Esophagus muscularis mucosa (tissue), 4 donors: Measurements from ENCODE around the gene C7orf33. TPM values are rescaled to one million over a fixed set of nuclear protein-coding genes. Genes with fewer than 3 reads are reported as not detected.

Source experiments
- DNase-seq: peaks from one replicate; pipeline ENCODE4 v3.0.0-alpha.2; 2017; ENCODE audit errors: extremely low spot score
- H3K27ac ChIP-seq, 4 donors: fragments of 200-600 bp; sonication (generic); replicated peaks in 1 of 4; 1 replicate in 3 of 4; 2 replicates in 1 of 4; pipeline ENCODE4 v1.5.1; 2016 to 2019; ENCODE audit warnings: mild to moderate bottlenecking in 1 of 4
- H3K27me3 ChIP-seq, 4 donors: fragments of 200-600 bp; sonication (generic); one replicate each; pipeline versions ENCODE4 v1.5.1 to v1.6.0; 2016 to 2019
- H3K36me3 ChIP-seq, 4 donors: fragments of 200-600 bp; sonication (generic); one replicate each; pipeline ENCODE4 v1.5.1; 2016 to 2019
- H3K4me1 ChIP-seq, 4 donors: fragments of 200-600 bp; sonication (generic); one replicate each; pipeline ENCODE4 v1.5.1; 2016 to 2019
- H3K4me3 ChIP-seq, 4 donors: fragments of 200-600 bp; sonication (generic); 1 replicate in 2 of 4; 2 replicates in 2 of 4; pipeline ENCODE4 v1.5.1; 2016 to 2019; ENCODE audit warnings: mild to moderate bottlenecking in 4 of 4, moderate library complexity in 1 of 4
- H3K9me3 ChIP-seq, 4 donors: fragments of 200-600 bp; sonication (generic); 1 replicate in 3 of 4; 2 replicates in 1 of 4; pipeline ENCODE4 v1.5.1; 2016 to 2019
- EP300 ChIP-seq: sonication (generic); formaldehyde crosslinking; IDR thresholded peaks from one replicate; pipeline ENCODE4 v1.6.1; 2017; ENCODE audit warnings: antibody characterized with exemption
- POLR2A ChIP-seq: fragments of 450-650 bp; IDR thresholded peaks from one replicate; pipeline ENCODE4 v1.6.1; 2017; ENCODE audit warnings: antibody characterized with exemption, moderate library complexity, mild to moderate bottlenecking, low read depth
- POLR2AphosphoS5 ChIP-seq, 2 donors: sonication (generic); formaldehyde crosslinking; IDR thresholded peaks; one replicate each; pipeline ENCODE4 v1.6.1; 2017; ENCODE audit warnings: antibody characterized with exemption in 2 of 2
- WGBS: methylation state at CpG from one replicate; pipeline ENCODE4 v1.1.5; 2018; 5-methylcytosine and 5-hydroxymethylcytosine counted together
- intact Hi-C: fragments of 100-400 bp; cut with DNase I; formaldehyde crosslinking; loops from one replicate; pipeline ENCODE4 v1.15.1; 2023
- total RNA-seq, 4 donors: library from RNA; depleted of rRNA; stranded (reverse); fragments of >200 nt; gene quantifications; one replicate each; pipeline versions ENCODE4 v1.1.0 to v1.2.1, GENCODE V29; 2016
- TF ChIP-seq, protein P1 (sequence below), 3 experiments: fragments of 200-600 bp in 2 of 3; fragments of 450-650 bp in 1 of 3; sonication (generic) in 2 of 3; IDR thresholded peaks; one replicate each; pipeline ENCODE4 v1.5.1; 2017 to 2019; ENCODE audit warnings: antibody characterized with exemption in 3 of 3, mild to moderate bottlenecking in 2 of 3, moderate library complexity in 1 of 3

C7orf33 gene
- total RNA-seq, 4 donors from 2014 or later: not detected

DNA sequence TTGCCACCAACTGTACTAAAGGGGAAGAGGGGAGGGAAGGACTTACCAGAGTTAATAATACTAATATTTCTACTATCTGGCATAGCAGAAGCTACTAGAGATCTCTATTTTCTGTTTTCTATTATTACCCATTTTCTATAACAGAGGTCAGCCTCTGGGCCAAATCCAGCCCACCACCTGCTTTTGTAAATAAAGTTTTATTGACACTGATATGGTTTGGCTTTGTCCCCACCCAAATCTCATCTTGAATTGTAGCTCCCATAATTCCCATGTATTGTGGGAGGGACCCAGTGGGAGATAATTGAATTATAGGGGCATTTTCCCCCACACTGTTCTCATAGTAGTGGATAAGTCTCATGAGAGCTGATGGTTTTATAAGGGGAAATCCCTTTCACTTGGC, 62.2 kb downstream of the C7orf33 start:
- intact Hi-C loops: no loop called here
- H3K27ac ChIP-seq: no peak overlapping the region
- TF ChIP-seq EP300 (no peak), POLR2AphosphoS5 (IDR thresholded peaks at IDR 0.05) (no peak), POLR2A (no peak)
- TF ChIP-seq, protein P1, sequence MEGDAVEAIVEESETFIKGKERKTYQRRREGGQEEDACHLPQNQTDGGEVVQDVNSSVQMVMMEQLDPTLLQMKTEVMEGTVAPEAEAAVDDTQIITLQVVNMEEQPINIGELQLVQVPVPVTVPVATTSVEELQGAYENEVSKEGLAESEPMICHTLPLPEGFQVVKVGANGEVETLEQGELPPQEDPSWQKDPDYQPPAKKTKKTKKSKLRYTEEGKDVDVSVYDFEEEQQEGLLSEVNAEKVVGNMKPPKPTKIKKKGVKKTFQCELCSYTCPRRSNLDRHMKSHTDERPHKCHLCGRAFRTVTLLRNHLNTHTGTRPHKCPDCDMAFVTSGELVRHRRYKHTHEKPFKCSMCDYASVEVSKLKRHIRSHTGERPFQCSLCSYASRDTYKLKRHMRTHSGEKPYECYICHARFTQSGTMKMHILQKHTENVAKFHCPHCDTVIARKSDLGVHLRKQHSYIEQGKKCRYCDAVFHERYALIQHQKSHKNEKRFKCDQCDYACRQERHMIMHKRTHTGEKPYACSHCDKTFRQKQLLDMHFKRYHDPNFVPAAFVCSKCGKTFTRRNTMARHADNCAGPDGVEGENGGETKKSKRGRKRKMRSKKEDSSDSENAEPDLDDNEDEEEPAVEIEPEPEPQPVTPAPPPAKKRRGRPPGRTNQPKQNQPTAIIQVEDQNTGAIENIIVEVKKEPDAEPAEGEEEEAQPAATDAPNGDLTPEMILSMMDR (IDR thresholded peaks at IDR 0.05): no peak
- no peak overlapping the region for H3K4me3 ChIP-seq
- H3K27me3 ChIP-seq: no peaks in the 10 kb centered on the region
- DNase-seq: no peak
- H3K4me1 ChIP-seq: no peaks in the 10 kb centered on the region
- H3K9me3 ChIP-seq: no peaks in the 10 kb centered on the region
- no peaks in the 10 kb centered on the region for H3K36me3 ChIP-seq

DNA sequence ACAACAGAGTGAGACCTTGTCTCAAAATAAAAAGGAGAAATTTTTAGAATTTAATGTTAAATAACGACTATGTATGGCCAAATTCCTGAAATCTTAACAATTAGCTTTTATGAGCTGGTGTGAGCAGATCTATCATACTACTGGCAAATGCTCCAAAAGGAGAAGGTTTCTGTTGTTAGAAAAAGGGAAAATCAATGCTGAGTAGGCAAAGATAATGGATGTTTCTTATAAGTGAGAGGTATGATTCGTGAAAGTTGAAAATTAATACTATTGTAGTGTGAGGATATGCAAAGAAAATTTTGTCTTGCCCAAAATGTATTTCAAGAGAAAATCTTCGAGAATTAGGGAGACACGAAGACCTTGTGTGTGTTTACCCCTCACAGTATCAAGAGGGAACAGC, 67.4 kb downstream of the C7orf33 start:
- 90% methylated on average over 4 of the region's 4 CpGs for WGBS
- no peak for DNase-seq
- intact Hi-C loops: no loop called here
- H3K4me3 ChIP-seq: no peak overlapping the region
- no peaks in the 10 kb centered on the region for H3K36me3 ChIP-seq
- no peak overlapping the region for H3K27ac ChIP-seq
- TF ChIP-seq POLR2AphosphoS5 (IDR thresholded peaks at IDR 0.05): no peak
- no peaks in the 10 kb centered on the region for H3K9me3 ChIP-seq
- H3K27me3 ChIP-seq: no peaks in the 10 kb centered on the region
- H3K4me1 ChIP-seq: no peaks in the 10 kb centered on the region

DNA sequence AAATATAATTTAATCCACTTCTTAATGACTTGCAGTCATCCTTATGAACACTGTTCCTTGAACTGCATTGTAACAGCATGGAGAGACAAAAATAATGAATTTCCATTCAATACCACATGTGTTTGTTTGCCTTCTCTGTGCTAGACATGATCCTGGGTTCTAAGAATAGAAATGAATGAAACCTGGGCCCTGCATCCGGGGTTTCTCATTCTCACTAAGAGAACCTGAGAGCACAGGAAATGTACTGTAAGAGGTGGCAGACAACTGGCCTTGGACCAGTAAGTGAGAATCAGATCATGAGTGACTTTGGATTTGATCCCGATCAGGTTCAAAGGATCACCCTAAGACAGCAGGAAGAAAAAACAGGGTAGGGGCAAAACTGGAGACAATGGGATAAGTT, 70.9 kb downstream of the C7orf33 start:
- TF ChIP-seq, protein P1 (IDR thresholded peaks at IDR 0.05): no peak
- TF ChIP-seq EP300 (no peak), POLR2AphosphoS5 (IDR thresholded peaks at IDR 0.05) (no peak), POLR2A (no peak)
- H3K27me3 ChIP-seq: no peaks in the 10 kb centered on the region
- peaks cover 0 to 5% (median 0%) of the 10 kb centered on the region in 4 donors for H3K4me1 ChIP-seq
- H3K4me3 ChIP-seq: no peak overlapping the region
- DNase-seq: no peak
- H3K27ac ChIP-seq: no peak overlapping the region
- WGBS: 91% methylated on average over 2 of the region's 2 CpGs
- no peaks in the 10 kb centered on the region for H3K9me3 ChIP-seq
- intact Hi-C loops: no loop called here
- H3K36me3 ChIP-seq: no peaks in the 10 kb centered on the region

DNA sequence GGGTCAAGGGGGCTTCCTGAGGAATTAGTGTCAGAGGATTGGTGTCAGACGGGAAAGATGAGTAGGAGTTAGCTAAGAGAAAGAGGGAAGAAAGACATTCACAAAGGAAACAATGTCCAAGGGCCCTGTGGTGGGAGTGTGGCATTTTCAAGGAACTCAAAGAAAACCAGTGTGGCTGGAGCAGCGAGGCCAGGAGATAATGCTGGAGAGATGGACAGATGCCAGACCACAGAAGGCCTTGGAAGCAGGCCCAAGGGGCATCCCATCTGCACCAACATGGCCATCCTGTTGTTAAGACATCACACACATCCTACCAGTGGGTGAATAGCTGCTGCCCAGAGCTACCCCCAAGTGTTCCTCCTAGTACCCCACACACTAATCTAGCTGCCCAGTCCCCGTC, 72.1 kb downstream of the C7orf33 start:
- 66% methylated on average over 2 of the region's 3 CpGs for WGBS
- no peak for DNase-seq
- Histone ChIP-seq H3K27ac (no peak overlapping the region), H3K4me3 (no peak overlapping the region), H3K27me3 (no peaks in the 10 kb centered on the region), H3K9me3 (no peaks in the 10 kb centered on the region), H3K36me3 (no peaks in the 10 kb centered on the region), H3K4me1 (peaks cover 0 to 5% (median 0%) of the 10 kb centered on the region in 4 donors)
- TF ChIP-seq POLR2AphosphoS5 (IDR thresholded peaks at IDR 0.05) (no peak), EP300 (no peak), POLR2A (no peak)
- TF ChIP-seq, protein P1 (IDR thresholded peaks at IDR 0.05): no peak
- intact Hi-C loops: no loop called here

DNA sequence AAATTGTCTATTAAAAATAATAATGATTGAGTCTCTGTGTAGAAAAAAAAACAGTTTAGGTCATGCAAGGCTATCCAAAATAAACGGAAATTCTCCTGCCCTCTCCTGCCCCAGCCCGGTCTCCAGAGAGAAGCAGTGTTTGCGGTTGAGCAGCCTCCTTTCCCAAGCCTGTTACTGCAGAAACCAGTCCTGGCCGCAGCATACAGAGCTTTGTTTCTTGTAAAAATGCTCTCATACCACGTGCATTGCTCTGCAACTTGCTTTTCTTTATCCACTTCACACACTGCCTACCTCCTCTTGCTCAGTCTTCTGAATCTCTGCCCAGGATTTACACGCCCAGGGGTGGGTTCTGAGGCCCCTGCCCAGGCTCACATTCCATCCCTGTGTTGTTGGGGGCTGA, 73.8 kb downstream of the C7orf33 start:
- no peak overlapping the region for H3K4me3 ChIP-seq
- H3K27me3 ChIP-seq: no peaks in the 10 kb centered on the region
- no peak for DNase-seq
- no peak overlapping the region for H3K27ac ChIP-seq
- intact Hi-C loops: no loop called here
- 37% methylated on average over 6 of the region's 6 CpGs for WGBS
- H3K9me3 ChIP-seq: no peaks in the 10 kb centered on the region
- no peaks in the 10 kb centered on the region for H3K36me3 ChIP-seq
- peaks cover 0 to 5% (median 0%) of the 10 kb centered on the region in 4 donors for H3K4me1 ChIP-seq
- TF ChIP-seq, protein P1 (IDR thresholded peaks at IDR 0.05): no peak
- no peak for TF ChIP-seq POLR2A
- no peak for TF ChIP-seq EP300
- TF ChIP-seq POLR2AphosphoS5 (IDR thresholded peaks at IDR 0.05): no peak
